ENCODE measurements around the gene PAX2. TPM values are rescaled to one million over a fixed set of nuclear protein-coding genes. Genes with fewer than 3 reads are reported as not detected.

PAX2 gene
- total RNA-seq, 1 experiment from 2014 or later, result 0.09 TPM

Other genes starting within 250 kb of the PAX2 start
- gene SEC31B, start 225.7 kb upstream of the PAX2 start, total RNA-seq (2021), result 6.4 to 7.9 TPM (median 6.7 TPM) in 3 replicates
- 206 to 221 TPM (median 210 TPM) in 3 replicates for gene NDUFB8, start 215.7 kb upstream of the PAX2 start, total RNA-seq (2021)
- 49.9 to 58.3 TPM (median 53.9 TPM) in 3 replicates for gene HIF1AN, start 209.6 kb upstream of the PAX2 start, total RNA-seq (2021)
- 14.3 to 17.3 TPM (median 16.8 TPM) in 3 replicates for gene SLF2, start 167.4 kb downstream of the PAX2 start, total RNA-seq (2021)
- gene SEMA4G, start 223.9 kb downstream of the PAX2 start, total RNA-seq (2021), result 9.7 to 13.0 TPM (median 11.8 TPM) in 3 replicates
- gene MRPL43, start 241.9 kb downstream of the PAX2 start, total RNA-seq (2021), result 81.0 to 91.3 TPM (median 85.9 TPM) in 3 replicates
- 24.5 to 28.2 TPM (median 26.2 TPM) in 3 replicates for gene TWNK, start 242.0 kb downstream of the PAX2 start, total RNA-seq (2021)

Data from WTC11 (cell line).